Activated CD4-positive, alpha-beta T cell treated with anti-CD3 and anti-CD28 coated beads, Interleukin-2, amount 50 U/mL, for 24 hours (primary cell): ENCODE measurements around the gene POLN.
"Not testable (repeated sequence)": the region's sequence is repeated elsewhere in the genome, so short reads cannot be mapped to it uniquely, and the experiment has no call there.

Experiments used
- DNase-seq, 2 donors: peaks; one replicate each; pipeline ENCODE4 v3.0.0-alpha.2; 2020; ENCODE audit warnings: low read depth in 1 of 2, low spot score in 1 of 2

POLN gene

GRCh38 chr4:2044542-2045517 is 197.1 kb downstream of the POLN start:
- no peak for DNase-seq

- DNase-seq, result no peak
Observed at GRCh38 chr4:2044119-2044485, 197.8 kb downstream of the POLN start.

GRCh38 chr4:2043396-2044118 is 198.4 kb downstream of the POLN start:
- no peak for DNase-seq

- no peak for DNase-seq
Observed at GRCh38 chr4:2042947-2043395, 198.9 kb downstream of the POLN start.

- DNase-seq, result no peak
Observed at GRCh38 chr4:2042204-2042946, 199.5 kb downstream of the POLN start.

- peak; percentile 80 to 85 for DNase-seq
Observed at GRCh38 chr4:2041239-2042130, 200.4 kb downstream of the POLN start.

GRCh38 chr4:2040391-2041238 is 201.3 kb downstream of the POLN start:
- DNase-seq, result no peak

- DNase-seq, result no peak
Observed at GRCh38 chr4:2036866-2037265, 205.1 kb downstream of the POLN start.

- DNase-seq, result no peak
Observed at GRCh38 chr4:2036327-2036726, 205.6 kb downstream of the POLN start.

GRCh38 chr4:2031161-2031560 is 210.8 kb downstream of the POLN start:
- not testable (repeated sequence) for DNase-seq

- DNase-seq, result not testable (repeated sequence)
Observed at GRCh38 chr4:2027120-2027519, 214.8 kb downstream of the POLN start.

- DNase-seq, result no peak
Observed at GRCh38 chr4:2025817-2026216, 216.1 kb downstream of the POLN start.

GRCh38 chr4:2024683-2025082 is 217.2 kb downstream of the POLN start:
- no peak for DNase-seq
